ENCODE data around the gene TRIM13. TPM values are rescaled to one million over a fixed set of nuclear protein-coding genes. Genes with fewer than 3 reads are reported as not detected.

TRIM13 gene
- polyA plus RNA-seq, 3 donors = 5.8 to 14.1 (median 6.1) TPM

- H3K79me2 ChIP-seq (ENCODE audit: insufficient read depth, low read length) = no peaks in the 10 kb centered on the region
- H4K20me1 ChIP-seq (ENCODE audit: insufficient read depth, low read length) = peaks cover 36% of the 10 kb centered on the region
- intact Hi-C loops (cut with micrococcal nuclease) = no loop called here
- peaks cover 2% of the 10 kb centered on the region for H3K4me1 Mint-ChIP-seq
- H3K27ac ChIP-seq (ENCODE audit: low read depth in 1 of 2, low read length in 2 of 2) = peak overlapping the region in 1 of 2 donors; percentile 56
- TF ChIP-seq CTCF (IDR thresholded peaks at IDR 0.05) = no peak
- H2AFZ ChIP-seq (ENCODE audit: insufficient read depth, low read depth, low read length, poor library complexity, severe bottlenecking) = no peak overlapping the region
- no peak overlapping the region for H3K9ac ChIP-seq (ENCODE audit: insufficient read depth, low read length, poor library complexity, severe bottlenecking)
- H3K36me3 Mint-ChIP-seq = peaks cover 10 to 16% of the 10 kb centered on the region in 2 donors
- no peaks in the 10 kb centered on the region for H3K27me3 Mint-ChIP-seq (ENCODE audit: low read depth in 3 of 3)
- H3K4me2 ChIP-seq (replicated peaks; ENCODE audit: extremely low read depth, low read length, poor library complexity, severe bottlenecking) = no peak overlapping the region
- H3K27me3 ChIP-seq (ENCODE audit: control insufficient read depth in 2 of 2, insufficient read depth in 2 of 2, low read length in 2 of 2) = no peaks in the 10 kb centered on the region
- H3K36me3 ChIP-seq (replicated peaks in 1 of 2; ENCODE audit: control insufficient read depth in 1 of 2, insufficient read depth in 2 of 2, low read length in 2 of 2) = peaks cover 2 to 16% of the 10 kb centered on the region in 2 donors
- peak in 1 of 3 donors; percentile 5 for DNase-seq
- no peak overlapping the region for H3K27ac Mint-ChIP-seq
- H3K4me3 ChIP-seq (replicated peaks in 1 of 3; ENCODE audit: low read depth in 2 of 3, low read length in 3 of 3) = no peak overlapping the region
- H3K4me1 ChIP-seq (ENCODE audit: control insufficient read depth in 1 of 2, insufficient read depth in 2 of 2, low read length in 2 of 2) = no peaks in the 10 kb centered on the region
- H3K9me3 ChIP-seq (replicated peaks in 1 of 2; ENCODE audit: control insufficient read depth in 1 of 2, insufficient read depth in 1 of 2, low read length in 2 of 2) = no peaks in the 10 kb centered on the region
- no peak overlapping the region for H3K4me3 Mint-ChIP-seq
- no peaks in the 10 kb centered on the region for H3K9me3 Mint-ChIP-seq
These were observed 36.9 kb downstream of the TRIM13 start for GRCh38 chr13:50033725-50034124.

- intact Hi-C loops (cut with micrococcal nuclease) = no loop called here
- H3K4me1 Mint-ChIP-seq = peaks cover 2% of the 10 kb centered on the region
- peak overlapping the region in 1 of 2 donors; percentile 37 for H3K27ac ChIP-seq (ENCODE audit: low read depth in 1 of 2, low read length in 2 of 2)
- no peak for TF ChIP-seq CTCF (IDR thresholded peaks at IDR 0.05)
- H3K27me3 ChIP-seq (ENCODE audit: control insufficient read depth in 2 of 2, insufficient read depth in 2 of 2, low read length in 2 of 2) = no peaks in the 10 kb centered on the region
- peaks cover 54% of the 10 kb centered on the region for H4K20me1 ChIP-seq (ENCODE audit: insufficient read depth, low read length)
- H3K27me3 Mint-ChIP-seq (ENCODE audit: low read depth in 3 of 3) = no peaks in the 10 kb centered on the region
- no peak overlapping the region for H2AFZ ChIP-seq (ENCODE audit: insufficient read depth, low read depth, low read length, poor library complexity, severe bottlenecking)
- no peak overlapping the region for H3K9ac ChIP-seq (ENCODE audit: insufficient read depth, low read length, poor library complexity, severe bottlenecking)
- H3K4me3 Mint-ChIP-seq = no peak overlapping the region
- H3K27ac Mint-ChIP-seq = peak overlapping the region in 2 of 7 donors; percentile 32 to 42
- no peak overlapping the region for H3K4me2 ChIP-seq (replicated peaks; ENCODE audit: extremely low read depth, low read length, poor library complexity, severe bottlenecking)
- DNase-seq = no peak
- H3K79me2 ChIP-seq (ENCODE audit: insufficient read depth, low read length) = peaks cover 4% of the 10 kb centered on the region
- no peak overlapping the region for H3K4me3 ChIP-seq (replicated peaks in 1 of 3; ENCODE audit: low read depth in 2 of 3, low read length in 3 of 3)
- H3K9me3 Mint-ChIP-seq = peaks cover 0 to 2% (median 0%) of the 10 kb centered on the region in 7 donors
- H3K4me1 ChIP-seq (ENCODE audit: control insufficient read depth in 1 of 2, insufficient read depth in 2 of 2, low read length in 2 of 2) = no peaks in the 10 kb centered on the region
- peaks cover 23 to 34% of the 10 kb centered on the region in 2 donors for H3K36me3 Mint-ChIP-seq
- H3K9me3 ChIP-seq (replicated peaks in 1 of 2; ENCODE audit: control insufficient read depth in 1 of 2, insufficient read depth in 1 of 2, low read length in 2 of 2) = no peaks in the 10 kb centered on the region
- peaks cover 20 to 51% of the 10 kb centered on the region in 2 donors for H3K36me3 ChIP-seq (replicated peaks in 1 of 2; ENCODE audit: control insufficient read depth in 1 of 2, insufficient read depth in 2 of 2, low read length in 2 of 2)
These were observed 40.9 kb downstream of the TRIM13 start for GRCh38 chr13:50037788-50038187.

Measured in CD14-positive monocyte (primary cell).